GM18517 (cell line): Measurements from ENCODE around the gene MPRIP.
"Not testable (repeated sequence)": the region's sequence is repeated elsewhere in the genome, so short reads cannot be mapped to it uniquely, and the experiment has no call there.

Source experiments
- ATAC-seq: cut with Tn5 transposase; IDR thresholded peaks from one replicate; pipeline ENCODE4 v1.9.1; 2021; ENCODE audit warnings: mild to moderate bottlenecking, moderate library complexity; ENCODE audit not compliant: unreplicated experiment

The MPRIP gene

GRCh38 chr17:17142556-17142955, 100.3 kb downstream of the MPRIP start:
- ATAC-seq, result no peak

DNA sequence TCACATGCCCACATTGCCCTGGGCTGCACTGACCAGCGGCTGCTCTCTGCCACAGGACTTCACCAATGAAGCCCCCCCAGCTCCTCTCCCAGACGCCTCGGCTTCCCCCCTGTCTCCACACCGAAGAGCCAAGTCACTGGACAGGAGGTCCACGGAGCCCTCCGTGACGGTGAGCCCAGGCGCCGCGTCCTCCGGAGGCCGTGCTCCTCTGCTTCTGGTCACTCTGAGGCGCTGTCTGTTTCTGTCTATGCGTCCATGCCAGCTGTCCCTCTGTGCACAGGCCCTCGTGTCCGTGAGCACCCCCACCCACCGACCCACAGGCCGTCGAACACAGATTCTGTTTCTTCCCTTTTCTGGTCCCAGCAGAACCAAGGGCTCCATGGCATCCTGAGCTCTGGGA, 101.2 kb downstream of the MPRIP start:
- ATAC-seq, result no peak

- ATAC-seq, result no peak
These were observed 101.8 kb downstream of the MPRIP start for GRCh38 chr17:17144061-17144460.

DNA sequence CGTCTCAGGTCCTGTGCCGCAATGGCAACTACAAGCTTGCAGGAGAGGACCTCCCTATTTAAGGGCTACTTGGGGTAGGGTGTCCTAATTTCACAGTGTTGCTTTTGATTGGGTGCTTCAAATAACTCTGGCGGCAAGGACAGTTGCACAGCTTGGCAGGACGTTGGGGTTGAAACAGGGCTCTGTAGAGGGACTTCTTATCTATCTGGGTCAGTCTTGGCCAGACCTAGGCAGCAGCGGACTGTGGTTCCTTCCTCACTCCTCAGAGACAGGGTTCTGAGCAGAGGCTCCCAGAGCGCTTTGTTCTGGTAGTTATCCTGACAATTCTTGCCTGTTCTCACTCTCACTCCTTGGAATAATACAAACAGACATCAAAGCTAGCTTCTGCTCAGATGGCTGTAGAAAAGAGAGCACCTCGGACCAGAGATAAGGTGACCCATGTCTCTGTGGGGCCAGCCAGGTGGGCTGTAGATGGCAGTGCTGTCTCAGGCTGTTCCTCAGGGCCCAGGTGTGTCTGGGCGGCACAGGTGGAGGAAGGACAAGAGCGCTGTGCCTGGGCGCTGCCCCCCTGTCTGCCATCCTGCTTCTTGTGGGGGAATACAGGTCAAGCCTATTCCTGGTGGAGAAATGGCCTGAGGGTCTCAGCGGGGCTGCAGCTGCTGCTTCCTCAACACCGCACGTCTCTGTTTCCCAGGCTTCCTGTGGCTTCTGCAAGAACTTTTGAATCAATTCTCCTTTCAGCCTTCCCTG, 102.8 kb downstream of the MPRIP start:
- ATAC-seq, result no peak

GRCh38 chr17:17146786-17147406, 104.6 kb downstream of the MPRIP start:
- ATAC-seq, result no peak

DNA sequence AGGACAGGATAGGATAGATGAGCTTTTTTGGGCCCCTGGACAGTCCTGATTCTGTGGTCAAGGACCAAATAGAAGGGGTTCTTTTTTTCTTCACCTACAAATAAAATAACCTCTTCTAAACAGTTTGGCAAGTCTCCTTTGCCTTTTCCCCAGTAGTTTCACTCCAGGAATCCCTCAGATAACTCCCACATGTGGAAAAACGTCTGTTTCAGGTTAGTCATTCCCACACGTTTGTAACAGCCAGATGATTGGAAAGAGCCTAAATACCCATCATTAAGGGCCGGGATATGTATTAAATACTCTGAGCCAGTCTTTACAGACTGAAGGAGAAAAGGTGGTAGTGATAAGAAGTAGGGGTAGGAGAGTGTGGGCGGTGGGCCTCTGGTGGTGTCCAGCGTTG, 105.6 kb downstream of the MPRIP start:
- no peak for ATAC-seq

GRCh38 chr17:17149520-17150447, 107.5 kb downstream of the MPRIP start:
- ATAC-seq, result no peak

GRCh38 chr17:17150448-17150800, 108.2 kb downstream of the MPRIP start:
- ATAC-seq, result no peak

GRCh38 chr17:17151055-17151454, 108.8 kb downstream of the MPRIP start:
- no peak for ATAC-seq

- no peak for ATAC-seq
These were observed 109.3 kb downstream of the MPRIP start for GRCh38 chr17:17151541-17151940.

GRCh38 chr17:17151962-17152361, 109.7 kb downstream of the MPRIP start:
- ATAC-seq, result no peak

DNA sequence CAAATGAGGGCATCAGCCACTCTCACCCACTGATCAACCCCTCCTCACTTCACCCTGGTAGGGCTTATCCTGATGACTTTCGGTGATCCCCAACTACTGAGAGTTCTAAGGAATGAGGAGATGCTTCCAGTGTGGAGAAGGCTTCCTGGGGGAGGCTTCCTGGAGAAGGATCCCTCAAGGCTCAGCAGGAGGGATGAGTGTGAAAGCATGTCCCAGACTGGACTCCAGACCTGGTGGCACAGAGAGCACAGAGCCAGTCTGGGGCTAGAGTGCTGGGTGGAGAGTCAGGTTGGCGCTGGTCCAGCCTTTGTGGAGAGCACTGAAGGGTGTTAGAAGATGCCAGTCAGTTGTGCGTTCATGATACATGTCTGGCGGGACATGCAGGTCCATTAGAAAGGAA, 110.1 kb downstream of the MPRIP start:
- no peak for ATAC-seq

GRCh38 chr17:17153071-17153470, 110.8 kb downstream of the MPRIP start:
- ATAC-seq, result no peak

DNA sequence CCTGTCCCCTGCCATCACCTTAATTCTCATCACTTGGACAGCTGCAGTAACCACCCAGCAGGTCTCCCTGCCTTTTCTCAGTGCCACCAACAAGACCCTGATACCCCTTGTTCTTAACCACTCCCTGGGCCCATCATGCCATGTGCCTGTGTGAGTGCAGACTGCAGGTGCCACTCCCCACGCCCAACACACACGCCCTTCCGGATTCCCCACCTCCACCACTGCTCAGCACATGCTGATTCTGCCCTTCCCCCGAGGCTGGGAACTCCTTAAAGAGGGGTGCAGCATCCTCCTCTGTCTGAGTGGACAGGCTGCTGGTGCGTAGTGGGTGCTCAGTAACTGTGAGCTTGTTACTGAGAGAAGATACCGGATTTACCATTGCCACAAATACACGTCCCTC, 111.5 kb downstream of the MPRIP start:
- no peak for ATAC-seq

GRCh38 chr17:17154556-17154955, 112.3 kb downstream of the MPRIP start:
- no peak for ATAC-seq

DNA sequence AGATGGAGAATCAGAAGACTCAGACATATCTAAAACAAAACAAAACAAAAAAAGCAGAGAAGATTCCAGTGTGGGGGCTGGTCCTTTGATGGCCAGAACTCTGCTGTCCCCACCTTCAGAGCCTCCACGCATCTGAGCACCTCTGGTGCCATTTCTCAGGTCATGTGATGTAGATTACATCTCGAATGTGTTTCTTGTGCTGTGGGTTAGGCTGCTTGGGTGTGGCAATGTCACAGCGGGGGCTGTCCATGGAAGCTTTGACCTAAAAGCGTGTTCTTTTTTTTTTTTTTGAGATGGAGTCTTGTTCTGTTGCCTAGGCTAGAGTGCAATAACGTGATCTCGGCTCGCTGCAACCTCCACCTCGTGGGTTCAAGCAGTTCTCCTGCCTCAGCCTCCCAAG, 112.7 kb downstream of the MPRIP start:
- ATAC-seq, result no peak

DNA sequence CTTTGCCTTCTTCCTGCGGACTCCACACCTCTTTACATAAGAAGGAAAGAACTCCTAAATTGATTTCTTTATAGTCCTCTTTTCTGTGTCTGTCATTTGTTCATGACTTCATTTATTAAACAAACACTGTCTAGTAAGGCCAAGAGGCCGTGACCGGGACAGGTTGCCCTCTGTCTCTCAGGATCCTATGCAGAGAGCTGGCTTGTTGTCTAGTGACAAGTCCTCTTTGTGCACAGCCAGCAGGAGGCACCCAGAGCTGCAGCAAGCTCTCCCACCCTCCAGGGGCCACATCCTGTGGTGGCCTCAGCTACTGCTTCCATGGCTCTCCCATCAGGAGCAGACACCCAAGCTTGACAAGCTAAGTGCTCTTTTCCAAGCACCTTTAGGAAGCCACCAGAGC, 113.3 kb downstream of the MPRIP start:
- ATAC-seq, result no peak

GRCh38 chr17:17156107-17156506, 113.8 kb downstream of the MPRIP start:
- no peak for ATAC-seq

GRCh38 chr17:17156511-17156910, 114.3 kb downstream of the MPRIP start:
- ATAC-seq, result no peak

DNA sequence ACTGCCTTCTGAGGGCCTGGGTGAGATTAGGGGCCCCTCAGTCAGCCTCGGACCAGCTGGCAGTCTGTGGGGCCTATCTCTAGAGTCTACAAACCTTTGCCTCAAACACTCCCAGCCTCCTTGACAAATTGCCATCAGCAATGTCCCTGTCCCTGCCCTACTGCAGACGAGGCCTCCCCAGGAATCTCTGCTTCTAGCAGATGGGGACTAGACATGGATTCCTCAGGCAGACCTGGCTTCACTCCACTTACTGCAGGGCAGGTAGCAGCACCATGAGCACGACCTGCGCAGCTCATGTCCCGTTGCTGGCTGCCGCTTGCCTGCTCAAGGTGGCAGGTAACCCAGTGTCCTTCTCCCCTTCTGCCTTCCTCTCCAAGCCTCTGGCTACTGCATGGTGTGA, 114.8 kb downstream of the MPRIP start:
- no peak for ATAC-seq

DNA sequence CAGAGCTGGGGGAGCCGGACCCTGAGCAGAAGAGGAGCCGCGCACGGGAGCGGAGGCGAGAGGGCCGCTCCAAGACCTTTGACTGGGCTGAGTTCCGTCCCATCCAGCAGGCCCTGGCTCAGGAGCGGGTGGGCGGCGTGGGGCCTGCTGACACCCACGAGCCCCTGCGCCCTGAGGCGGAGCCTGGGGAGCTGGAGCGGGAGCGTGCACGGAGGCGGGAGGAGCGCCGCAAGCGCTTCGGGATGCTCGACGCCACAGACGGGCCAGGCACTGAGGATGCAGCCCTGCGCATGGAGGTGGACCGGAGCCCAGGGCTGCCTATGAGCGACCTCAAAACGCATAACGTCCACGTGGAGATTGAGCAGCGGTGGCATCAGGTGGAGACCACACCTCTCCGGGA, 116.2 kb downstream of the MPRIP start:
- ATAC-seq, result not testable (repeated sequence)

GRCh38 chr17:17159571-17159970, 117.3 kb downstream of the MPRIP start:
- no peak for ATAC-seq
